ENCODE results near the gene GPR151. TPM values are rescaled to one million over a fixed set of nuclear protein-coding genes. Genes with fewer than 3 reads are reported as not detected.

The GPR151 gene
- total and polyA plus RNA-seq, 2 of the 8 experiments (the other 6 are each of a cell fraction or from before 2014, with no cell fraction given), result 0.03 TPM; not detected in 1

DNA sequence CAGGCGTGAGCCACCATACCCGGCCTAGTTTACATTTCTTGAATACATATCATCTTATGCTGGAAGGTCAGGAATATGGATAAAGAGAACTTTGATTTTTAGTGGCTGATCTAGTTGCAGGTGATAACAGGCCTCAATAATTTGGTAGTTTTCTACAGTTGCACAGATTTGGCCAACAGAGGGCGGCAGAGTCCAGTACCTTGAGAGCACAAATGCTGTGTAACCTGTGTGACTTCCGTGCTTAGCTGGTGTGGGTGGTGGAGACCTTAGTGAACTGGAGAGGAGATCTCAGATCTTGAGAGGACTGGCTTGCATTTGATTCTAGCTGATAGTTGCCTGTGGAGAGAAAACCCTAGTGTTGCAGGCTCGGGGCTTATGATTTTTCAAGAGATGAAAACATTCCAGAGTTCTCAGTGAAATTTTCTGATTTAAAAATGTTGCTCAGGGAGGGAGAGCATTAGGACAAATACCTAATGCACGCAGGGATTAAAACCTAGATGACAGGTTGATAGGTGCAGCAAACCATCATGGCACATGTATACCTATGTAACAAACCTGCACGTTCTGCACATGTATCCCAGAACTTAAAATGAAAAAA, 17.4 kb upstream of the GPR151 start:
- H4K5ac ChIP-seq (ENCODE audit: insufficient read length, low read depth, low read length), result no peak overlapping the region
- H4K8ac ChIP-seq (ENCODE audit: extremely low read depth, insufficient read depth, low read length), result no peak overlapping the region
- no peaks in the 10 kb centered on the region for H3K79me2 ChIP-seq (ENCODE audit: control insufficient read depth in 1 of 2, insufficient read depth in 2 of 2, low read length in 2 of 2)
- no peak overlapping the region for H2BK120ac ChIP-seq (replicated peaks; ENCODE audit: low read depth, low read length)
- POLR2A ChIA-PET (ENCODE audit: partially characterized antibody), result interaction anchor here (0.7 to 1.0 kb wide), 2 partner anchors 454 to 655 kb away, joined by 3 read pairs; no protein-coding TSS in a partner anchor
- 0 out of 2 replicates have a peak overlapping the region, but pooled peaks have one; percentile 20 for H3K18ac ChIP-seq (ENCODE audit: extremely low read depth, low read length)
- WGBS, 2 experiments (ENCODE audit: extremely low coverage in 1 of 2, insufficient coverage in 1 of 2, insufficient read length in 1 of 2, insufficient replicate concordance in 2 of 2, low coverage in 1 of 2, low lambda C conversion rate in 2 of 2, missing lambda C conversion rate in 1 of 2), result 22% methylated on average over 6 of the region's 7 CpGs; no CpG with 5 or more reads in 1 of the 2 experiments
- no peaks in the 10 kb centered on the region for H4K20me1 ChIP-seq (replicated peaks in 1 of 2; ENCODE audit: control insufficient read depth in 1 of 2, insufficient read depth in 2 of 2, low read length in 2 of 2)
- no peak overlapping the region for H3K4ac ChIP-seq (replicated peaks; ENCODE audit: insufficient read length, low read depth, low read length)
- no peaks in the 10 kb centered on the region for H3K27me3 ChIP-seq (replicated peaks in 1 of 4; ENCODE audit: control insufficient read depth in 3 of 4, extremely low read depth in 1 of 4, insufficient read depth in 3 of 4, low read length in 3 of 4)
- no peak overlapping the region for H3K4me2 ChIP-seq (ENCODE audit: insufficient read depth in 1 of 2, low read depth in 2 of 2, low read length in 2 of 2)
- peak overlapping the region; percentile 65 for H4K91ac ChIP-seq (replicated peaks; ENCODE audit: insufficient read length, low read length)
- H2BK12ac ChIP-seq (ENCODE audit: low read depth, low read length), result no peak overlapping the region
- no peak overlapping the region for H2BK20ac ChIP-seq (ENCODE audit: low read length)
- H3K23me2 ChIP-seq (ENCODE audit: low read depth, low read length), result no peaks in the 10 kb centered on the region
- CTCF ChIA-PET (ENCODE audit: partially characterized antibody), result interaction anchor here (0.5 to 6.5 kb wide), 44 partner anchors 9 to 850 kb away, joined by 3 to 87 read pairs (median 4); partner anchors contain the start of gene GPR151
- no peak overlapping the region for H3K4me3 ChIP-seq (ENCODE audit: extremely low read depth in 1 of 4, insufficient read depth in 2 of 4, low read depth in 3 of 4, low read length in 4 of 4)
- H2BK5ac ChIP-seq (ENCODE audit: low read depth, low read length), result no peak overlapping the region
- FAIRE-seq, result peak; percentile 91
- no peaks in the 10 kb centered on the region for H3K79me1 ChIP-seq (ENCODE audit: low read depth, low read length)
- no peak overlapping the region for H3K23ac ChIP-seq (ENCODE audit: insufficient read length)
- no peak overlapping the region for H3K56ac ChIP-seq (replicated peaks; ENCODE audit: insufficient read length, low read depth, low read length)
- peak overlapping the region; percentile 78; the same call in 1 of the 2 replicates for H2AFZ ChIP-seq (ENCODE audit: low read length)
- H2AK5ac ChIP-seq (ENCODE audit: low read depth, low read length), result no peak overlapping the region
- H3K4me1 ChIP-seq (replicated peaks in 1 of 4; ENCODE audit: control insufficient read depth in 3 of 4, insufficient read depth in 4 of 4, low read length in 3 of 4), result peaks cover 0 to 7% (median 3%) of the 10 kb centered on the region in 4 experiments; a peak in 4 of 7 replicates
- no peak overlapping the region for H3K14ac ChIP-seq (ENCODE audit: insufficient read length)
- no peak overlapping the region for H3K27ac ChIP-seq (ENCODE audit: low read depth, low read length)
- H3K9ac ChIP-seq (replicated peaks in 1 of 4; ENCODE audit: extremely low read depth in 1 of 4, low read depth in 3 of 4, low read length in 3 of 4), result no peak overlapping the region
- peak; percentile 60 to 84 for DNase-seq (ENCODE audit: low read depth in 1 of 2, low spot score in 2 of 2)
- no peaks in the 10 kb centered on the region for H3K9me3 ChIP-seq (ENCODE audit: insufficient read depth in 2 of 2, low read depth in 1 of 2, low read length in 1 of 2)
- no peak overlapping the region for H2BK15ac ChIP-seq (ENCODE audit: low read length)
- no peaks in the 10 kb centered on the region for H3K36me3 ChIP-seq (ENCODE audit: control insufficient read depth in 2 of 4, insufficient read depth in 4 of 4, low read length in 3 of 4)
- TF ChIP-seq HDAC6 (IDR thresholded peaks at IDR 0.05; ENCODE audit: low read depth, low read length) (no peak), KDM5A (IDR thresholded peaks at IDR 0.05; ENCODE audit: low read length) (no peak), CHD2 (IDR thresholded peaks at IDR 0.05; ENCODE audit: low read length) (no peak), JUND (IDR thresholded peaks at IDR 0.05; ENCODE audit: low read length) (no peak), EGR1 (IDR thresholded peaks at IDR 0.05; ENCODE audit: borderline replicate concordance, low read depth, low read length) (no peak), PHF8 (conservative IDR thresholded peaks at IDR 0.05; ENCODE audit: low read depth, low read length) (no peak), POLR2AphosphoS5 (IDR thresholded peaks at IDR 0.05; ENCODE audit: low read depth, low read length) (no peak), RAD21 (IDR thresholded peaks at IDR 0.05 in 1 of 2, conservative IDR thresholded peaks at IDR 0.05 in 1 of 2; ENCODE audit: low read depth in 2 of 2, low read length in 2 of 2) (peak; percentile 92 to 93), KDM1A (IDR thresholded peaks at IDR 0.05; ENCODE audit: borderline replicate concordance, low read length) (no peak), RFX5 (IDR thresholded peaks at IDR 0.05; ENCODE audit: borderline replicate concordance, low read depth, low read length) (no peak), TAF1 (IDR thresholded peaks at IDR 0.05; ENCODE audit: low read depth, low read length) (no peak), GTF2F1 (IDR thresholded peaks at IDR 0.05; ENCODE audit: borderline replicate concordance, low read depth, low read length) (no peak)
- TF ChIP-seq, protein P1, sequence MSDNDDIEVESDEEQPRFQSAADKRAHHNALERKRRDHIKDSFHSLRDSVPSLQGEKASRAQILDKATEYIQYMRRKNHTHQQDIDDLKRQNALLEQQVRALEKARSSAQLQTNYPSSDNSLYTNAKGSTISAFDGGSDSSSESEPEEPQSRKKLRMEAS (IDR thresholded peaks at IDR 0.05), result no peak
